NCI-H187 (cell line): ENCODE data around the gene SEMA6C.
"Not testable (repeated sequence)": the region's sequence is repeated elsewhere in the genome, so short reads cannot be mapped to it uniquely, and the experiment has no call there.

Source experiments
- DNase-seq, 2 experiments: peaks; one replicate each; lab custom pipeline; 2025; lab: John Stamatoyannopoulos, UW

SEMA6C gene

GRCh38 chr1:151130987-151131586 lies 15.3 kb downstream of the SEMA6C start:
- DNase-seq: peak; percentile 82 to 96

GRCh38 chr1:151128800-151129199 lies 17.6 kb downstream of the SEMA6C start:
- no peak for DNase-seq

GRCh38 chr1:151124763-151125403 lies 21.5 kb downstream of the SEMA6C start:
- DNase-seq: no peak

- no peak for DNase-seq
These were observed 32.6 kb downstream of the SEMA6C start for GRCh38 chr1:151113877-151114276.

DNA sequence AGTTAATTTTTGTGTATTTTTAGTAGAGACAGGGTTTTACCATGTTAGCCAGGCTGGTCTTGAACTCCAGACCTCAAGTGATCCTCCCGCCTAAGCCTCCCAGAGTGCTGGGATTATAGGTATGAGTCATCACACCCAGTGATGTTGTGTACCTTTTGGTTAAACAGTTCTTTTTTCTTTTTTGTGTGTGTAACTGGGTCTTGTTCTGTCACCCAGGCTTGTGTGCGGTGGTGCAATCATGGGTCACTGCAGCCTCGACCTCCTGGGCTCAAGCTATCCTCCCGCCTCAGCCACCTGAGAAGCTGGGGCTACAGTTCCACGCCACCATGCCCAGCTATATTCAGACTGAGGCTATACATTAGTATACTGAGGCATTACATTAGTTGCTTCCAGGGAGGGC lies 38.1 kb downstream of the SEMA6C start:
- no peak for DNase-seq

DNA sequence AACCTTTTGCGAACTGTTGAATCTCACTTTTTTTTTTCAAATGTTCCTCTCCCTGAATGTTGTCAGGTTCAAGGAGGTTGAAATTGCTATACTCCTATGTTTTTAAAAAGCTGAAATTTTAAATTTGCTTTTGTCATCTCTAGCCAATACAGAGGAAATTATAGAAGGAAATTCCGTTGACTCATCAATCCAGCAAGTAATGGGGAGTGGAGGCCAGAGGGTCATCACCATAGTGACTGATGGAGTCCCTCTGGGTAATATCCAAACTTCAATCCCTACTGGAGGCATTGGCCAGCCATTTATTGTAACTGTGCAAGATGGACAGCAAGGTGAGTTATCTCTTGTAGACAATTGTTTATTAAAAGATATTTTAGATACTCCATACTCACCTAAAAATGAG lies 39.5 kb downstream of the SEMA6C start:
- no peak for DNase-seq

DNA sequence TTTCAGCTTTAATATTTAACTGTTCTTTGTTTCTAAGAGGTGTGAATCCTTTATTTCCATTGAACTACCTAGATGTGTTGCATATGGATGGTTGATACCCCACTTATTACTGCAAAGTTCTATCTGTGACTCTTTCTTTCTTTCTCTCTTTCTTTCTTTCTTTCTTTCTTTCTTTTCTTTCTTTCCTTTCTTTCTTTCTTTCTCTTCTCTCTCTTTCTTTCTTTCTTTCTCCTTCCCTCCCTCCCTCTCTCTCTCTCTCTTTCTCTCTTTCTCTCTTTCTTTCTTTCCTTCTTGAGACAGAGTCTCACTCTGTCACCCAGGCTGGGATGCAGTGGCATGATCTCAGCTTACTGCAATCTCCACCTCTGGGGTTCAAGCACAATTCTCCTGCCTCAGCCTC lies 41.8 kb downstream of the SEMA6C start:
- no peak for DNase-seq

DNA sequence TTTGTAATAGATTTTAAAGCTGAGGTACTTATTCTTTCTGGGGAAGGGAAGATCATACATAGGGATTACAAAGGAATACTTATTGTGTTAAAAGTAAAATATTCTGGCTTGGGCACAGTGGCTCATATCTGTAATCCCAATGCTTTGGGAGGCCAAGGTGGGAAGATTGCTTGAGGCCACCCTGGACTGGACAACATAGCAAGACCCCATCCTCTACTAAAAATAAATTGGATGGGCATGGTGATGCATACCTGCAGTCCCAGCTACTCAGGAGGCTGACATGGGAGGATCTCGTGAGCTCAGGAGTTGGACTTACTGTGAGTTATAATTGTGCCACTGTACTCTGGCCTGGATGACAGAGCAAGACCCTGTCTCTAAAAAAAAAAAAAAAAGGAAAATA lies 48.3 kb downstream of the SEMA6C start:
- no peak for DNase-seq

GRCh38 chr1:151097426-151097825 lies 49.0 kb downstream of the SEMA6C start:
- not testable (repeated sequence) for DNase-seq

- no peak for DNase-seq
These were observed 60.4 kb downstream of the SEMA6C start for GRCh38 chr1:151085953-151086559.
